GM23338 (cell line): Measurements from ENCODE around the gene KAZN. TPM values are rescaled to one million over a fixed set of nuclear protein-coding genes. Genes with fewer than 3 reads are reported as not detected.

Experiments used
- ATAC-seq: fragments of 200-7000 bp; cut with Tn5 transposase; 3 replicates; pipeline ENCODE4 v1.9.1; 2020
- DNase-seq: peaks from one replicate; pipeline ENCODE4 v3.0.0-alpha.2; 2015; ENCODE audit warnings: low spot score
- H2AFZ ChIP-seq: fragments of 200-600 bp; sonication (generic); 2 replicates; pipeline ENCODE4 v1.8.0; 2016; ENCODE audit warnings: antibody characterized with exemption, mild to moderate bottlenecking, moderate library complexity
- H3F3A ChIP-seq: fragments of 200-600 bp; sonication (generic); replicated peaks from 2 replicates; pipeline ENCODE4 v1.8.0; 2017; ENCODE audit warnings: antibody characterized with exemption, mixed run types, low read depth
- H3K27ac ChIP-seq: fragments of 200-600 bp; sonication (generic); 2 replicates; pipeline ENCODE4 v1.6.1; 2016; ENCODE audit warnings: low read depth
- H3K27me3 ChIP-seq: fragments of 200-600 bp; sonication (generic); 2 replicates; pipeline ENCODE4 v1.8.0; 2016; ENCODE audit warnings: mild to moderate bottlenecking, mixed run types, moderate library complexity; ENCODE audit not compliant: insufficient read depth
- H3K36me3 ChIP-seq: fragments of 200-600 bp; sonication (generic); 2 replicates; pipeline ENCODE4 v1.8.0; 2016; ENCODE audit warnings: mild to moderate bottlenecking; ENCODE audit not compliant: insufficient read depth
- H3K4me1 ChIP-seq: fragments of 200-600 bp; sonication (generic); 2 replicates; pipeline ENCODE4 v1.8.0; 2016; ENCODE audit warnings: mild to moderate bottlenecking, moderate library complexity; ENCODE audit not compliant: insufficient read depth
- H3K4me2 ChIP-seq: fragments of 200-600 bp; sonication (generic); 2 replicates; pipeline ENCODE4 v1.7.1; 2017; ENCODE audit warnings: mixed run types
- H3K4me3 ChIP-seq: fragments of 200-600 bp; sonication (generic); 2 replicates; pipeline ENCODE4 v1.6.1; 2016; ENCODE audit warnings: mixed run types
- H3K79me2 ChIP-seq: fragments of 200-600 bp; sonication (generic); replicated peaks from 2 replicates; pipeline ENCODE4 v1.8.0; 2017; ENCODE audit warnings: mild to moderate bottlenecking; ENCODE audit not compliant: insufficient read depth
- H3K9me2 ChIP-seq: fragments of 200-600 bp; sonication (generic); 2 replicates; pipeline ENCODE4 v1.8.0; 2017; ENCODE audit not compliant: insufficient read depth
- H4K20me1 ChIP-seq: fragments of 200-600 bp; sonication (generic); replicated peaks from 2 replicates; pipeline ENCODE4 v1.8.0; 2017; ENCODE audit warnings: mild to moderate bottlenecking; ENCODE audit not compliant: insufficient read depth
- H3K27ac Mint-ChIP-seq: 2 replicates; pipeline ENCODE4 v1.8.0; 2020; ENCODE audit warnings: inconsistent platforms, mild to moderate bottlenecking, moderate library complexity, mixed read lengths
- H3K27me3 Mint-ChIP-seq: 3 replicates; pipeline ENCODE4 v1.8.0; 2022; ENCODE audit warnings: low read depth, mild to moderate bottlenecking, moderate library complexity, mixed read lengths, inconsistent platforms; ENCODE audit not compliant: insufficient read depth, poor library complexity
- H3K36me3 Mint-ChIP-seq: 3 replicates; pipeline ENCODE4 v1.8.0; 2021; ENCODE audit warnings: low read depth, mild to moderate bottlenecking, inconsistent platforms, moderate library complexity, mixed read lengths
- H3K4me1 Mint-ChIP-seq: 3 replicates; pipeline ENCODE4 v1.8.0; 2020; ENCODE audit warnings: mild to moderate bottlenecking, inconsistent platforms, mixed read lengths
- H3K4me3 Mint-ChIP-seq: 3 replicates; pipeline ENCODE4 v1.8.0; 2021; ENCODE audit warnings: moderate library complexity, mild to moderate bottlenecking, inconsistent platforms, mixed read lengths
- H3K9me3 Mint-ChIP-seq: 3 replicates; pipeline ENCODE4 v1.8.0; 2020; ENCODE audit warnings: moderate library complexity, mild to moderate bottlenecking, inconsistent platforms, mixed read lengths
- CREB1 ChIP-seq: fragments of 250-450 bp; sonication (Bioruptor Pico); IDR thresholded peaks from 2 replicates; pipeline ENCODE4 v1.5.0; 2020; ENCODE audit warnings: low read depth, mild to moderate bottlenecking, moderate library complexity
- EZH2 ChIP-seq: fragments of 200-600 bp; sonication (generic); IDR thresholded peaks from one replicate; pipeline ENCODE4 v1.8.0; 2017; ENCODE audit warnings: antibody characterized with exemption, mild to moderate bottlenecking, low read depth; ENCODE audit not compliant: unreplicated experiment
- EZH2phosphoT487 ChIP-seq: fragments of 200-600 bp; sonication (generic); IDR thresholded peaks from one replicate; pipeline ENCODE4 v1.8.1; 2018; ENCODE audit warnings: antibody characterized with exemption; ENCODE audit not compliant: unreplicated experiment
- JUNB ChIP-seq: IDR thresholded peaks from one replicate; pipeline ENCODE4 v1.6.1; 2016; ENCODE audit warnings: antibody characterized with exemption; ENCODE audit not compliant: unreplicated experiment
- NANOG ChIP-seq: IDR thresholded peaks from 2 replicates; pipeline ENCODE4 v1.6.1; 2016; ENCODE audit warnings: antibody characterized with exemption, borderline replicate concordance
- POLR2AphosphoS5 ChIP-seq: IDR thresholded peaks from 2 replicates; pipeline ENCODE4 v1.6.1; 2016; ENCODE audit warnings: antibody characterized with exemption, low read depth
- STAT1 ChIP-seq: IDR thresholded peaks from one replicate; pipeline ENCODE4 v1.6.1; 2016; ENCODE audit warnings: antibody characterized with exemption; ENCODE audit not compliant: unreplicated experiment
- ZNF114 ChIP-seq: fragments of 250-450 bp; sonication (Bioruptor Pico); IDR thresholded peaks from 2 replicates; pipeline ENCODE4 v1.5.0; 2020; ENCODE audit warnings: mild to moderate bottlenecking, moderate library complexity
- ZNF331 ChIP-seq: fragments of 250-450 bp; sonication (Bioruptor Pico); IDR thresholded peaks from 2 replicates; pipeline ENCODE4 v1.5.0; 2020; ENCODE audit warnings: low read depth, mild to moderate bottlenecking, moderate library complexity
- polyA plus RNA-seq: library from polyadenylated mRNA; unstranded; fragments of >200 nt; fragmentation: Nextera tagmentation; extraction: Ambion mirVana; gene quantifications from 2 replicates; pipeline ENCODE4 v1.2.1, GENCODE V29; 2016
- total RNA-seq: library from RNA; depleted of rRNA; stranded (reverse); fragments of >200 nt; shearing (Covaris generic); gene quantifications from 2 replicates; pipeline ENCODE4 v1.2.3, GENCODE V29; 2014
- TF ChIP-seq, protein P1 (sequence below): fragments of 250-450 bp; sonication (Bioruptor Pico); IDR thresholded peaks from 2 replicates; pipeline ENCODE4 v1.5.0; 2020; ENCODE audit warnings: mild to moderate bottlenecking, moderate library complexity
- TF ChIP-seq, protein P2 (sequence below), 2 experiments: fragments of 200-600 bp in 1 of 2; sonication (generic) in 1 of 2; conservative IDR thresholded peaks; 2 replicates each; pipeline versions ENCODE4 v1.5.1 to v1.6.1; 2016 to 2017; ENCODE audit warnings: antibody characterized with exemption in 2 of 2, low read depth in 2 of 2, mild to moderate bottlenecking in 2 of 2, moderate library complexity in 1 of 2
- TF ChIP-seq, protein P3 (sequence below): IDR thresholded peaks from one replicate; pipeline ENCODE4 v1.6.1; 2018; ENCODE audit warnings: antibody characterized with exemption; ENCODE audit not compliant: unreplicated experiment
- TF ChIP-seq, protein P4 (sequence below): IDR thresholded peaks from 2 replicates; pipeline ENCODE4 v1.6.1; 2016; ENCODE audit warnings: antibody characterized with exemption

The KAZN gene
- total and polyA plus RNA-seq, 2 experiments from 2014 or later, result 9.9 to 15.0 TPM

DNA sequence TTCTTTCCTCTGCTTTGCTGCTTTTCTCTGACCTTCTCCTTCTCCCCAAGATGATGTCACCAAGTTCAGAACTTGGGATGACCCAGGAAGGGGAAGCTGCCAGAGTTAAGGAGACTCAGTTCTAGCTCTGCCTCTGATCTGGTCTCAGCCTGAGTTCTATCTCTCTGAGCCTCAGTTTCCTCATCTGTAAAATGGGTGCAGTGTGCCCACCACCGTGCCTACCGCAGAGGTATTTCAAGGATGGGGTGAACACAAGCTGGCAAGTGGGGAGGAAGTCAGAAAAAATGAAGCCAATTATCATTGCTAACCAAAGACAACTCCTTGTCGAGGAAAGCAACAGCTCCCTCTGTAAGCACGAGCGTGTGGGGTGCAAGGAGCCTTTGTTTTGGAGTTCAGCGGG, 249.7 kb downstream of the KAZN start:
- no peak for TF ChIP-seq POLR2AphosphoS5
- no peak for TF ChIP-seq ZNF114 (CRISPR knock-in tag)
- TF ChIP-seq, protein P1, sequence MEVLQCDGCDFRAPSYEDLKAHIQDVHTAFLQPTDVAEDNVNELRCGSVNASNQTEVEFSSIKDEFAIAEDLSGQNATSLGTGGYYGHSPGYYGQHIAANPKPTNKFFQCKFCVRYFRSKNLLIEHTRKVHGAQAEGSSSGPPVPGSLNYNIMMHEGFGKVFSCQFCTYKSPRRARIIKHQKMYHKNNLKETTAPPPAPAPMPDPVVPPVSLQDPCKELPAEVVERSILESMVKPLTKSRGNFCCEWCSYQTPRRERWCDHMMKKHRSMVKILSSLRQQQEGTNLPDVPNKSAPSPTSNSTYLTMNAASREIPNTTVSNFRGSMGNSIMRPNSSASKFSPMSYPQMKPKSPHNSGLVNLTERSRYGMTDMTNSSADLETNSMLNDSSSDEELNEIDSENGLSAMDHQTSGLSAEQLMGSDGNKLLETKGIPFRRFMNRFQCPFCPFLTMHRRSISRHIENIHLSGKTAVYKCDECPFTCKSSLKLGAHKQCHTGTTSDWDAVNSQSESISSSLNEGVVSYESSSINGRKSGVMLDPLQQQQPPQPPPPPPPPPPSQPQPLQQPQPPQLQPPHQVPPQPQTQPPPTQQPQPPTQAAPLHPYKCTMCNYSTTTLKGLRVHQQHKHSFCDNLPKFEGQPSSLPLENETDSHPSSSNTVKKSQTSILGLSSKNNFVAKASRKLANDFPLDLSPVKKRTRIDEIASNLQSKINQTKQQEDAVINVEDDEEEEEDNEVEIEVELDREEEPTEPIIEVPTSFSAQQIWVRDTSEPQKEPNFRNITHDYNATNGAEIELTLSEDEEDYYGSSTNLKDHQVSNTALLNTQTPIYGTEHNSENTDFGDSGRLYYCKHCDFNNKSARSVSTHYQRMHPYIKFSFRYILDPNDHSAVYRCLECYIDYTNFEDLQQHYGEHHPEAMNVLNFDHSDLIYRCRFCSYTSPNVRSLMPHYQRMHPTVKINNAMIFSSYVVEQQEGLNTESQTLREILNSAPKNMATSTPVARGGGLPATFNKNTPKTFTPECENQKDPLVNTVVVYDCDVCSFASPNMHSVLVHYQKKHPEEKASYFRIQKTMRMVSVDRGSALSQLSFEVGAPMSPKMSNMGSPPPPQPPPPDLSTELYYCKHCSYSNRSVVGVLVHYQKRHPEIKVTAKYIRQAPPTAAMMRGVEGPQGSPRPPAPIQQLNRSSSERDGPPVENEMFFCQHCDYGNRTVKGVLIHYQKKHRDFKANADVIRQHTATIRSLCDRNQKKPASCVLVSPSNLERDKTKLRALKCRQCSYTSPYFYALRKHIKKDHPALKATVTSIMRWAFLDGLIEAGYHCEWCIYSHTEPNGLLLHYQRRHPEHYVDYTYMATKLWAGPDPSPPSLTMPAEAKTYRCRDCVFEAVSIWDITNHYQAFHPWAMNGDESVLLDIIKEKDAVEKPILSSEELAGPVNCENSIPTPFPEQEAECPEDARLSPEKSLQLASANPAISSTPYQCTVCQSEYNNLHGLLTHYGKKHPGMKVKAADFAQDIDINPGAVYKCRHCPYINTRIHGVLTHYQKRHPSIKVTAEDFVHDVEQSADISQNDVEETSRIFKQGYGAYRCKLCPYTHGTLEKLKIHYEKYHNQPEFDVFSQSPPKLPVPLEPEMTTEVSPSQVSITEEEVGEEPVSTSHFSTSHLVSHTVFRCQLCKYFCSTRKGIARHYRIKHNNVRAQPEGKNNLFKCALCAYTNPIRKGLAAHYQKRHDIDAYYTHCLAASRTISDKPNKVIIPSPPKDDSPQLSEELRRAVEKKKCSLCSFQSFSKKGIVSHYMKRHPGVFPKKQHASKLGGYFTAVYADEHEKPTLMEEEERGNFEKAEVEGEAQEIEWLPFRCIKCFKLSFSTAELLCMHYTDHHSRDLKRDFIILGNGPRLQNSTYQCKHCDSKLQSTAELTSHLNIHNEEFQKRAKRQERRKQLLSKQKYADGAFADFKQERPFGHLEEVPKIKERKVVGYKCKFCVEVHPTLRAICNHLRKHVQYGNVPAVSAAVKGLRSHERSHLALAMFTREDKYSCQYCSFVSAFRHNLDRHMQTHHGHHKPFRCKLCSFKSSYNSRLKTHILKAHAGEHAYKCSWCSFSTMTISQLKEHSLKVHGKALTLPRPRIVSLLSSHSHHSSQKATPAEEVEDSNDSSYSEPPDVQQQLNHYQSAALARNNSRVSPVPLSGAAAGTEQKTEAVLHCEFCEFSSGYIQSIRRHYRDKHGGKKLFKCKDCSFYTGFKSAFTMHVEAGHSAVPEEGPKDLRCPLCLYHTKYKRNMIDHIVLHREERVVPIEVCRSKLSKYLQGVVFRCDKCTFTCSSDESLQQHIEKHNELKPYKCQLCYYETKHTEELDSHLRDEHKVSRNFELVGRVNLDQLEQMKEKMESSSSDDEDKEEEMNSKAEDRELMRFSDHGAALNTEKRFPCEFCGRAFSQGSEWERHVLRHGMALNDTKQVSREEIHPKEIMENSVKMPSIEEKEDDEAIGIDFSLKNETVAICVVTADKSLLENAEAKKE (CRISPR knock-in tag), result no peak
- TF ChIP-seq, protein P2, sequence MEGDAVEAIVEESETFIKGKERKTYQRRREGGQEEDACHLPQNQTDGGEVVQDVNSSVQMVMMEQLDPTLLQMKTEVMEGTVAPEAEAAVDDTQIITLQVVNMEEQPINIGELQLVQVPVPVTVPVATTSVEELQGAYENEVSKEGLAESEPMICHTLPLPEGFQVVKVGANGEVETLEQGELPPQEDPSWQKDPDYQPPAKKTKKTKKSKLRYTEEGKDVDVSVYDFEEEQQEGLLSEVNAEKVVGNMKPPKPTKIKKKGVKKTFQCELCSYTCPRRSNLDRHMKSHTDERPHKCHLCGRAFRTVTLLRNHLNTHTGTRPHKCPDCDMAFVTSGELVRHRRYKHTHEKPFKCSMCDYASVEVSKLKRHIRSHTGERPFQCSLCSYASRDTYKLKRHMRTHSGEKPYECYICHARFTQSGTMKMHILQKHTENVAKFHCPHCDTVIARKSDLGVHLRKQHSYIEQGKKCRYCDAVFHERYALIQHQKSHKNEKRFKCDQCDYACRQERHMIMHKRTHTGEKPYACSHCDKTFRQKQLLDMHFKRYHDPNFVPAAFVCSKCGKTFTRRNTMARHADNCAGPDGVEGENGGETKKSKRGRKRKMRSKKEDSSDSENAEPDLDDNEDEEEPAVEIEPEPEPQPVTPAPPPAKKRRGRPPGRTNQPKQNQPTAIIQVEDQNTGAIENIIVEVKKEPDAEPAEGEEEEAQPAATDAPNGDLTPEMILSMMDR (conservative IDR thresholded peaks at IDR 0.05; ENCODE audit: low read depth in 2 of 2), result no peak
- no peak for TF ChIP-seq STAT1
- TF ChIP-seq ZNF331 (CRISPR knock-in tag), result no peak
- no peak for TF ChIP-seq NANOG
- TF ChIP-seq JUNB, result no peak
- TF ChIP-seq, protein P3, sequence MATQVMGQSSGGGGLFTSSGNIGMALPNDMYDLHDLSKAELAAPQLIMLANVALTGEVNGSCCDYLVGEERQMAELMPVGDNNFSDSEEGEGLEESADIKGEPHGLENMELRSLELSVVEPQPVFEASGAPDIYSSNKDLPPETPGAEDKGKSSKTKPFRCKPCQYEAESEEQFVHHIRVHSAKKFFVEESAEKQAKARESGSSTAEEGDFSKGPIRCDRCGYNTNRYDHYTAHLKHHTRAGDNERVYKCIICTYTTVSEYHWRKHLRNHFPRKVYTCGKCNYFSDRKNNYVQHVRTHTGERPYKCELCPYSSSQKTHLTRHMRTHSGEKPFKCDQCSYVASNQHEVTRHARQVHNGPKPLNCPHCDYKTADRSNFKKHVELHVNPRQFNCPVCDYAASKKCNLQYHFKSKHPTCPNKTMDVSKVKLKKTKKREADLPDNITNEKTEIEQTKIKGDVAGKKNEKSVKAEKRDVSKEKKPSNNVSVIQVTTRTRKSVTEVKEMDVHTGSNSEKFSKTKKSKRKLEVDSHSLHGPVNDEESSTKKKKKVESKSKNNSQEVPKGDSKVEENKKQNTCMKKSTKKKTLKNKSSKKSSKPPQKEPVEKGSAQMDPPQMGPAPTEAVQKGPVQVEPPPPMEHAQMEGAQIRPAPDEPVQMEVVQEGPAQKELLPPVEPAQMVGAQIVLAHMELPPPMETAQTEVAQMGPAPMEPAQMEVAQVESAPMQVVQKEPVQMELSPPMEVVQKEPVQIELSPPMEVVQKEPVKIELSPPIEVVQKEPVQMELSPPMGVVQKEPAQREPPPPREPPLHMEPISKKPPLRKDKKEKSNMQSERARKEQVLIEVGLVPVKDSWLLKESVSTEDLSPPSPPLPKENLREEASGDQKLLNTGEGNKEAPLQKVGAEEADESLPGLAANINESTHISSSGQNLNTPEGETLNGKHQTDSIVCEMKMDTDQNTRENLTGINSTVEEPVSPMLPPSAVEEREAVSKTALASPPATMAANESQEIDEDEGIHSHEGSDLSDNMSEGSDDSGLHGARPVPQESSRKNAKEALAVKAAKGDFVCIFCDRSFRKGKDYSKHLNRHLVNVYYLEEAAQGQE, result no peak
- TF ChIP-seq EZH2phosphoT487, result no peak
- TF ChIP-seq, protein P4, sequence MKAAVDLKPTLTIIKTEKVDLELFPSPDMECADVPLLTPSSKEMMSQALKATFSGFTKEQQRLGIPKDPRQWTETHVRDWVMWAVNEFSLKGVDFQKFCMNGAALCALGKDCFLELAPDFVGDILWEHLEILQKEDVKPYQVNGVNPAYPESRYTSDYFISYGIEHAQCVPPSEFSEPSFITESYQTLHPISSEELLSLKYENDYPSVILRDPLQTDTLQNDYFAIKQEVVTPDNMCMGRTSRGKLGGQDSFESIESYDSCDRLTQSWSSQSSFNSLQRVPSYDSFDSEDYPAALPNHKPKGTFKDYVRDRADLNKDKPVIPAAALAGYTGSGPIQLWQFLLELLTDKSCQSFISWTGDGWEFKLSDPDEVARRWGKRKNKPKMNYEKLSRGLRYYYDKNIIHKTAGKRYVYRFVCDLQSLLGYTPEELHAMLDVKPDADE, result no peak
- no peak for TF ChIP-seq EZH2
- TF ChIP-seq CREB1 (CRISPR knock-in tag), result no peak
- Mint-ChIP-seq H3K4me3 (no peak overlapping the region), H3K27ac (no peak overlapping the region), H3K4me1 (no peaks in the 10 kb centered on the region; the same call in 2 of the 3 replicates), H3K36me3 (no peaks in the 10 kb centered on the region; the same call in 2 of the 3 replicates), H3K27me3 (no peaks in the 10 kb centered on the region), H3K9me3 (peaks cover 12% of the 10 kb centered on the region; the same call in 2 of the 3 replicates)
- no peak overlapping the region for H2AFZ ChIP-seq
- H3F3A ChIP-seq, result no peaks in the 10 kb centered on the region
- H3K4me3 ChIP-seq, result no peak overlapping the region
- H4K20me1 ChIP-seq, result no peaks in the 10 kb centered on the region
- H3K4me2 ChIP-seq, result no peak overlapping the region
- no peaks in the 10 kb centered on the region for H3K4me1 ChIP-seq
- DNase-seq (no peak), ATAC-seq (no peak)
- peaks cover 11% of the 10 kb centered on the region; the same call in 1 of the 2 replicates for H3K9me2 ChIP-seq
- no peaks in the 10 kb centered on the region for H3K27me3 ChIP-seq
- no peaks in the 10 kb centered on the region for H3K79me2 ChIP-seq
- no peak overlapping the region for H3K27ac ChIP-seq
- H3K36me3 ChIP-seq, result no peaks in the 10 kb centered on the region
